DND-41 (cell line): ENCODE data around the gene UTS2.

ENCODE experiments used
- CTCF ChIP-seq: IDR thresholded peaks from 2 replicates; pipeline ENCODE4 v1.5.1; 2012; ENCODE audit warnings: borderline replicate concordance, low read length, moderate library complexity, mild to moderate bottlenecking; ENCODE audit not compliant: poor library complexity, severe bottlenecking; ENCODE audit errors: extremely low read depth
- EZH2 ChIP-seq: IDR thresholded peaks from 3 replicates; pipeline ENCODE4 v1.6.1; 2012; ENCODE audit warnings: borderline replicate concordance, low read depth, mild to moderate bottlenecking, moderate library complexity, low read length, inconsistent platforms; ENCODE audit not compliant: severe bottlenecking

GRCh38 chr1:7827126-7827955 is 25.5 kb downstream of the UTS2 start:
- no peak for TF ChIP-seq CTCF
- TF ChIP-seq EZH2: no peak
